ENCODE results near the gene ZBTB12. TPM values are rescaled to one million over a fixed set of nuclear protein-coding genes. Genes with fewer than 3 reads are reported as not detected.

The ZBTB12 gene
- total and polyA plus RNA-seq, 10 of the 15 experiments (the other 5 are each of a cell fraction or from before 2014, with no cell fraction given): 0.81 to 4.5 (median 1.7) TPM; not detected in 4

DNA sequence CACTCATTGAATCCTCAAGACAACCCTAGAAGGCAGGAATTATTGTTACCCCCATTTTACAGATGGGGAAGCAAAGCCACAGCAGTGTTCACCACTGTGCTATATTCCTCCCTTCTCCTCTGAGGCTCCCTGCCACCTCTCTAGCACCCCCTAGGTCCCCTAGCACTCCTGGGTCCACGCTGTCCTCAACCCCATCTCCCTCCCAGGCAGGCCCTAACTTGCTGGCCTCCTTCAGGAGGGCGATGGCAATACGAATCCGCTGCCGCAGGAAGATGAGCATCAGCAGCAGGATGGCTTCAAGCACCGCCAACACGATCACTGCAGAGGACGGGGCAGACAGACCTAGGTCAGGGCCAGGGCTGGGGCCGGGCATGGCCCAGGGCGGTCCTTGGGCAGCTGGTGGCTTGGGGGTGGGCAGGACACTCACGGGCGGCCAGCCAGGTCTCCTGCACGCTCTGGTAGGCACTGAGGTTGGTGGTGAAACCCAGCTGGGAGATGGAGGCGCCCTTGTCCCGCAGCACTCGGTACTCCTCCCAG lies 31.4 kb downstream of the ZBTB12 start:
- no peak for FAIRE-seq

More for the DNA sequence above, 31.4 kb downstream of the ZBTB12 start:
- Histone ChIP-seq H3K4me1 (ENCODE audit: control insufficient read depth, insufficient read depth, low read length) (no peaks in the 10 kb centered on the region), H3K4me2 (ENCODE audit: control insufficient read depth, insufficient read depth) (no peak overlapping the region), H3K36me3 (ENCODE audit: control insufficient read depth in 2 of 2, insufficient read depth in 2 of 2, low read length in 1 of 2) (no peaks in the 10 kb centered on the region), H3K9me3 (replicated peaks; ENCODE audit: control insufficient read depth, insufficient read depth, low read length) (no peaks in the 10 kb centered on the region), H3K27me3 (replicated peaks in 1 of 2; ENCODE audit: control insufficient read depth in 2 of 2, insufficient read depth in 2 of 2, low read length in 1 of 2) (no peaks in the 10 kb centered on the region), H4K20me1 (ENCODE audit: control insufficient read depth, insufficient read depth) (no peaks in the 10 kb centered on the region), H2AFZ (ENCODE audit: control insufficient read depth, low read depth, low read length) (no peak overlapping the region), H3K9ac (ENCODE audit: control insufficient read depth, insufficient read depth, low read length) (no peak overlapping the region), H3K4me3 (no peak overlapping the region), H3K27ac (ENCODE audit: control insufficient read depth, insufficient read depth) (no peak overlapping the region), H3K79me2 (ENCODE audit: control insufficient read depth, insufficient read depth, low read length) (no peaks in the 10 kb centered on the region)
- ChIA-PET POLR2A (no interaction called here), SMC1A (ENCODE audit: uncharacterized antibody, unreplicated experiment) (no interaction called here), RAD21 (ENCODE audit: unreplicated experiment) (no interaction called here), CTCF (no interaction called here)
- 57% methylated on average over 16 of the region's 16 CpGs for WGBS (ENCODE audit: insufficient coverage, insufficient replicate concordance, low lambda C conversion rate, missing lambda C conversion rate)
- in situ Hi-C loops (cut with MboI) (no loop called here), intact Hi-C loops (cut with micrococcal nuclease; ENCODE audit: unreplicated experiment) (no loop called here)
- DNase-seq (ENCODE audit: low read depth, low spot score): no peak
- ATAC-seq: peak; percentile 42; the same call in 1 of the 3 replicates
- no TSS peak for BruUV-seq (replicated peaks)
- no peak for TF ChIP-seq POLR2AphosphoS2 (IDR thresholded peaks at IDR 0.05; ENCODE audit: low read depth, low read length)
- no peak for TF ChIP-seq TCF12 (IDR thresholded peaks at IDR 0.05; ENCODE audit: low read depth, low read length)
- no peak for TF ChIP-seq MLLT1 (IDR thresholded peaks at IDR 0.05)
- TF ChIP-seq, protein P1, sequence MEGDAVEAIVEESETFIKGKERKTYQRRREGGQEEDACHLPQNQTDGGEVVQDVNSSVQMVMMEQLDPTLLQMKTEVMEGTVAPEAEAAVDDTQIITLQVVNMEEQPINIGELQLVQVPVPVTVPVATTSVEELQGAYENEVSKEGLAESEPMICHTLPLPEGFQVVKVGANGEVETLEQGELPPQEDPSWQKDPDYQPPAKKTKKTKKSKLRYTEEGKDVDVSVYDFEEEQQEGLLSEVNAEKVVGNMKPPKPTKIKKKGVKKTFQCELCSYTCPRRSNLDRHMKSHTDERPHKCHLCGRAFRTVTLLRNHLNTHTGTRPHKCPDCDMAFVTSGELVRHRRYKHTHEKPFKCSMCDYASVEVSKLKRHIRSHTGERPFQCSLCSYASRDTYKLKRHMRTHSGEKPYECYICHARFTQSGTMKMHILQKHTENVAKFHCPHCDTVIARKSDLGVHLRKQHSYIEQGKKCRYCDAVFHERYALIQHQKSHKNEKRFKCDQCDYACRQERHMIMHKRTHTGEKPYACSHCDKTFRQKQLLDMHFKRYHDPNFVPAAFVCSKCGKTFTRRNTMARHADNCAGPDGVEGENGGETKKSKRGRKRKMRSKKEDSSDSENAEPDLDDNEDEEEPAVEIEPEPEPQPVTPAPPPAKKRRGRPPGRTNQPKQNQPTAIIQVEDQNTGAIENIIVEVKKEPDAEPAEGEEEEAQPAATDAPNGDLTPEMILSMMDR (IDR thresholded peaks at IDR 0.05 in 2 of 3, conservative IDR thresholded peaks at IDR 0.05 in 1 of 3; ENCODE audit: control insufficient read depth in 2 of 3, extremely low read depth in 1 of 3, insufficient read depth in 1 of 3, low read depth in 3 of 3, low read length in 3 of 3): peak in 2 of 3 experiments; percentile 6 to 22; a peak in 2 of 6 replicates

Measured in GM12878 (cell line).